Ovary (tissue), 9 donors: ENCODE results near the gene GOLGA6L10. TPM values are rescaled to one million over a fixed set of nuclear protein-coding genes. Genes with fewer than 3 reads are reported as not detected.

Experiments
- DNase-seq, 5 donors: peaks; one replicate each; pipeline ENCODE4 v3.0.0-alpha.2; 2019 to 2020
- H3K27ac ChIP-seq, 2 donors: fragments of 200-600 bp; one replicate each; pipeline versions ENCODE4 v1.5.1 to v1.8.0; 2019 to 2022
- H3K27me3 ChIP-seq: fragments of 200-600 bp; one replicate; pipeline ENCODE4 v1.8.0; 2022
- H3K36me3 ChIP-seq: fragments of 200-600 bp; sonication (generic); one replicate; pipeline ENCODE4 v1.5.1; 2019
- H3K4me1 ChIP-seq: one replicate; pipeline ENCODE4 v1.8.1; 2013; ENCODE audit warnings: mild to moderate bottlenecking, moderate library complexity; ENCODE audit not compliant: insufficient read depth
- H3K4me3 ChIP-seq: fragments of 200-600 bp; sonication (generic); one replicate; pipeline ENCODE4 v1.5.1; 2017
- H3K9me3 ChIP-seq, 2 donors: fragments of 200-600 bp in 1 of 2; sonication (generic) in 1 of 2; one replicate each; pipeline versions ENCODE4 v1.5.1 to v1.8.1; 2013 to 2019; ENCODE audit warnings: mild to moderate bottlenecking in 1 of 2, moderate library complexity in 1 of 2
- EP300 ChIP-seq: sonication (generic); formaldehyde crosslinking; IDR thresholded peaks from one replicate; pipeline ENCODE4 v1.6.1; 2017; ENCODE audit warnings: antibody characterized with exemption
- POLR2A ChIP-seq: fragments of 450-650 bp; IDR thresholded peaks from one replicate; pipeline ENCODE4 v1.6.1; 2017; ENCODE audit warnings: antibody characterized with exemption, mild to moderate bottlenecking, moderate library complexity
- WGBS, 3 donors: extraction: QIAGEN DNeasy Blood & Tissue Kit in 1 of 3; methylation state at CpG; one replicate each; pipeline versions ENCODE4 v1.1.5 to v1.1.7; 2013 to 2017; 5-methylcytosine and 5-hydroxymethylcytosine counted together
- intact Hi-C, 4 donors: fragments of 100-400 bp; cut with DNase I; formaldehyde crosslinking; loops; one replicate each; pipeline versions ENCODE4 v1.11.0 to v1.15.1; 2022 to 2023
- polyA plus RNA-seq, 2 donors: library from polyadenylated mRNA; stranded (reverse); fragments of 200-250 nt in 1 of 2; fragments of 350-450 nt in 1 of 2; fragmentation: Illumina TruSeq in 1 of 2; extraction: RNeasy Lipid Tissue Mini Kit (QIAGEN cat#74804) in 1 of 2; gene quantifications; one replicate each; pipeline ENCODE4 v1.2.3, GENCODE V29; 2013 to 2014
- total RNA-seq, 7 donors: library from RNA; depleted of rRNA in 2 of 7; stranded (reverse); fragments of >200 nt in 2 of 7; fragmentation: NEBNext Ultra II Directional in 3 of 7; extraction: Animal tissue kit (Norgen Biotek cat#: 25700) in 3 of 7; gene quantifications; one replicate each; pipeline versions ENCODE4 v1.1.0 to v1.2.4, GENCODE V29; 2016 to 2023
- TF ChIP-seq, protein P1 (sequence below), 3 donors: fragments of 450-650 bp in 2 of 3; fragments of 200-600 bp in 1 of 3; IDR thresholded peaks; one replicate each; pipeline versions ENCODE4 v1.5.1 to v1.8.0; 2016 to 2022; ENCODE audit warnings: antibody characterized with exemption in 3 of 3, mild to moderate bottlenecking in 1 of 3
- donor health status: DM: no; HTN: no; CAD: no; lungs with moderate emphysema.
- donor health status: DM: no; HTN: no; CAD: no.
- donor health status: Bipolar disorder and iron deficiency.
- donor health status: DM: yes; HTN: yes; CAD: no.
- donor health status: DM: no; HTN: no; CAD: no.
- donor health status: DM: yes; HTN: yes; CAD: no.

GOLGA6L10 gene
- total and polyA plus RNA-seq, 9 donors: 0.43 to 3.3 (median 1.5) TPM

- H3K4me3 ChIP-seq: no peak overlapping the region
- H3K36me3 ChIP-seq: no peaks in the 10 kb centered on the region
- WGBS, 3 donors: 75 to 81% (median 77%) methylated on average over 5 of the region's 5 CpGs
- TF ChIP-seq, protein P1, sequence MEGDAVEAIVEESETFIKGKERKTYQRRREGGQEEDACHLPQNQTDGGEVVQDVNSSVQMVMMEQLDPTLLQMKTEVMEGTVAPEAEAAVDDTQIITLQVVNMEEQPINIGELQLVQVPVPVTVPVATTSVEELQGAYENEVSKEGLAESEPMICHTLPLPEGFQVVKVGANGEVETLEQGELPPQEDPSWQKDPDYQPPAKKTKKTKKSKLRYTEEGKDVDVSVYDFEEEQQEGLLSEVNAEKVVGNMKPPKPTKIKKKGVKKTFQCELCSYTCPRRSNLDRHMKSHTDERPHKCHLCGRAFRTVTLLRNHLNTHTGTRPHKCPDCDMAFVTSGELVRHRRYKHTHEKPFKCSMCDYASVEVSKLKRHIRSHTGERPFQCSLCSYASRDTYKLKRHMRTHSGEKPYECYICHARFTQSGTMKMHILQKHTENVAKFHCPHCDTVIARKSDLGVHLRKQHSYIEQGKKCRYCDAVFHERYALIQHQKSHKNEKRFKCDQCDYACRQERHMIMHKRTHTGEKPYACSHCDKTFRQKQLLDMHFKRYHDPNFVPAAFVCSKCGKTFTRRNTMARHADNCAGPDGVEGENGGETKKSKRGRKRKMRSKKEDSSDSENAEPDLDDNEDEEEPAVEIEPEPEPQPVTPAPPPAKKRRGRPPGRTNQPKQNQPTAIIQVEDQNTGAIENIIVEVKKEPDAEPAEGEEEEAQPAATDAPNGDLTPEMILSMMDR (IDR thresholded peaks at IDR 0.05): no peak
- TF ChIP-seq POLR2A: no peak
- TF ChIP-seq EP300: no peak
- intact Hi-C loops: no loop called here
- H3K9me3 ChIP-seq: no peaks in the 10 kb centered on the region
- H3K4me1 ChIP-seq: no peaks in the 10 kb centered on the region
- no peak for DNase-seq
- no peaks in the 10 kb centered on the region for H3K27me3 ChIP-seq
- H3K27ac ChIP-seq: no peak overlapping the region
These were observed 57.0 kb downstream of the GOLGA6L10 start for GRCh38 chr15:82292271-82292670.

Other genes with a start within 250 kb of the GOLGA6L10 start
- 10 to 100 TPM in 2 of 7 donors, 1 to 10 TPM in 5; 7.7 to 11.1 (median 8.9) TPM for gene EFL1, start 86.7 kb downstream of the GOLGA6L10 start, total RNA-seq
- 10 to 100 TPM in 1 of 2 donors, 1 to 10 TPM in 1; 4.1 to 15.2 TPM for gene EFL1, start 86.7 kb downstream of the GOLGA6L10 start, polyA plus RNA-seq
- gene SAXO2, start 86.7 kb downstream of the GOLGA6L10 start, total RNA-seq: 10 to 100 TPM in 1 of 7 donors, 1 to 10 TPM in 6; 2.2 to 38.4 (median 4.2) TPM
- 1 to 10 TPM in 1 of 2 donors, under 1 TPM in 1; 0.55 to 2.9 TPM for gene SAXO2, start 86.7 kb downstream of the GOLGA6L10 start, polyA plus RNA-seq
- 1 to 10 TPM; 2.7 to 5.5 (median 3.4) TPM for gene GOLGA6L9, start 80.3 kb upstream of the GOLGA6L10 start, total RNA-seq
- gene GOLGA6L9, start 80.3 kb upstream of the GOLGA6L10 start, polyA plus RNA-seq: 1 to 10 TPM; 2.6 to 2.7 TPM
- 1,000 to 10,000 TPM; 2,388 to 6,661 (median 3,090) TPM for gene RPS17, start 191.0 kb upstream of the GOLGA6L10 start, total RNA-seq
- gene RPS17, start 191.0 kb upstream of the GOLGA6L10 start, polyA plus RNA-seq: 1,000 to 10,000 TPM; 2,986 to 7,542 TPM